Mammary epithelial cell (primary cell): Measurements from ENCODE around the gene MIF4GD.

Experiments
- CTCF ChIP-seq, 2 donors: IDR thresholded peaks in 1 of 2; conservative IDR thresholded peaks in 1 of 2; 2 replicates each; pipeline ENCODE4 v1.5.1; 2011 to 2012; ENCODE audit warnings: inconsistent platforms in 2 of 2, low read length in 2 of 2, mild to moderate bottlenecking in 2 of 2, control low read depth in 1 of 2, low read depth in 1 of 2; ENCODE audit not compliant: insufficient read depth in 1 of 2; ENCODE audit errors: extremely low read depth in 1 of 2
- EZH2 ChIP-seq: IDR thresholded peaks from 2 replicates; pipeline ENCODE4 v1.6.1; 2012; ENCODE audit warnings: low read length, inconsistent platforms, borderline replicate concordance

- no peak for TF ChIP-seq CTCF (conservative IDR thresholded peaks at IDR 0.05 in 1 of 2, IDR thresholded peaks at IDR 0.05 in 1 of 2; ENCODE audit: extremely low read depth in 1 of 2, insufficient read depth in 1 of 2, low read depth in 1 of 2, low read length in 2 of 2)
- no peak for TF ChIP-seq EZH2
These were observed 17.3 kb upstream of the MIF4GD start for GRCh38 chr17:75288359-75288758.
